ENCODE data around the gene ATP6V1C2. TPM values are rescaled to one million over a fixed set of nuclear protein-coding genes. Genes with fewer than 3 reads are reported as not detected.

ATP6V1C2 gene, protein sequence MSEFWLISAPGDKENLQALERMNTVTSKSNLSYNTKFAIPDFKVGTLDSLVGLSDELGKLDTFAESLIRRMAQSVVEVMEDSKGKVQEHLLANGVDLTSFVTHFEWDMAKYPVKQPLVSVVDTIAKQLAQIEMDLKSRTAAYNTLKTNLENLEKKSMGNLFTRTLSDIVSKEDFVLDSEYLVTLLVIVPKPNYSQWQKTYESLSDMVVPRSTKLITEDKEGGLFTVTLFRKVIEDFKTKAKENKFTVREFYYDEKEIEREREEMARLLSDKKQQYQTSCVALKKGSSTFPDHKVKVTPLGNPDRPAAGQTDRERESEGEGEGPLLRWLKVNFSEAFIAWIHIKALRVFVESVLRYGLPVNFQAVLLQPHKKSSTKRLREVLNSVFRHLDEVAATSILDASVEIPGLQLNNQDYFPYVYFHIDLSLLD
- 11.6 TPM for polyA plus RNA-seq
- long read RNA-seq, donor 1, partial matches to known transcripts: 75 of 153 reads
- long read RNA-seq, donor 1, other reads (novel, unspliced or antisense): 78 of 153 reads
- long read RNA-seq, donor 2, partial matches to known transcripts: 350 of 496 reads
- long read RNA-seq, donor 2, other reads (novel, unspliced or antisense): 146 of 496 reads
- long read RNA-seq, donor 3: 0 reads
- long read RNA-seq, donor 4: 0 reads
- long read RNA-seq, donor 5: 0 reads
- long read RNA-seq, donor 6, partial matches to known transcripts: 184 of 331 reads
- long read RNA-seq, donor 6, other reads (novel, unspliced or antisense): 145 of 331 reads
- long read RNA-seq, donor 7, partial matches to known transcripts: 80 of 144 reads
- long read RNA-seq, donor 7, other reads (novel, unspliced or antisense): 64 of 144 reads
- long read RNA-seq, donor 8: 0 reads
- long read RNA-seq, donor 9, partial matches to known transcripts: 170 of 291 reads
- long read RNA-seq, donor 9, other reads (novel, unspliced or antisense): 120 of 291 reads
- long read RNA-seq, donor 10, partial matches to known transcripts: 178 of 370 reads
- long read RNA-seq, donor 10, other reads (novel, unspliced or antisense): 191 of 370 reads
- long read RNA-seq, donor 11, partial matches to known transcripts: 110 of 257 reads
- long read RNA-seq, donor 11, other reads (novel, unspliced or antisense): 146 of 257 reads

DNA sequence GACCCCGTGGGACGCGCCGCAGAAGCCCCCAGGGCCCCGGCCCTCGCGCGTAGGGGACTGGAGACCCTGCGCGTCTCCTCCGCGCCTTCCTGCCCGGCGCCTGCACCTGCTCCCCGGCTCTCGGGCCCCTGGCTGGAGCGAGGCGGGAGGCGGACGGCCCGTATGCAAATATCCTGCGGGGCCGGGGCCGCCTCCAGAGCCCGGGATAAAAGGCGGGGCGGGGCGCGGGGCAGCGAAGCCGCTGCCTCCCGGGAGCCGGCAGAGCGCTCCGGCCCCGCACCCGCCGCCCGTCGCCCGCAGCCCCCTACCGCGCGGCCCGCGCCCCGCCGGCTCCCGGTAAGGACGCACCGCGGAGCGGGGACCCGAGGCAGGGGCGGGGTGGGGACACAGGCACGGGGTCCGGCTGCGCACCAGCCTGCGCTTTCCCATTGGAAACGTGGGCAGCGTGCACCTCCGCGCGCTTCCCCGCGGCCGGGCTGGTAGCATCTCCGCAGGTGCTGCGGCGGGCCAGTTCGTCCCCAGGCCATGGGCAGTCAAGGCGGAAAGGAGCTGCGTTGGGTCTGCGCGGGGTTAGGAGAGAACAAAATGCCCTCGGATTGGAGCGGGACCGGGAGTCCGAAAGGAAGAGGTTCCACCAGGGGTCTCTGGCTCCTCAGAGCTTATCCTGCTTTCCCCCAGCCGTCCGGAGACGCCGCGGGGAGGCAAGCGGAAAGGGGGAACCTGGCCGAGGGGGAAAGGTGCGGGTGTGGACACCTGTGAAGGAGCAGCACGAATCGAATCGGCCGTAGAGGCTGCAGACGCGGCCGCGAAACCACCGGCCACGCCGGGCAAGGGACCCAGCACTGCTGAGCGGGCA, at the start of gene ATP6V1C2:
Gene ATP6V1C2, plus strand, starts transcription at position 235 of the 856 bp plus-strand sequence. CDS start 1,220 bp downstream, outside the sequence.
- peak within 1 kb of the TSS; percentile 35 for H3K4me3 ChIP-seq (ENCODE audit: low read length)
- peaks cover 78% of the 10 kb centered on the region for H3K27me3 ChIP-seq (ENCODE audit: control insufficient read depth, insufficient read depth, low read length)
- peak in 1 of 2 donors; percentile 71 for DNase-seq
- WGBS (ENCODE audit: insufficient coverage, low lambda C conversion rate): no CpG with 5 or more reads among the region's 99 CpGs
- no peaks in the 10 kb centered on the region for H3K36me3 ChIP-seq (ENCODE audit: control insufficient read depth, insufficient read depth, low read length)
- peaks cover 9% of the 10 kb centered on the region for H3K4me1 ChIP-seq (ENCODE audit: control insufficient read depth, insufficient read depth, low read length)
- H3K27ac ChIP-seq (ENCODE audit: low read length): no peak within 1 kb of the TSS
- H3K9me3 ChIP-seq (ENCODE audit: control insufficient read depth, low read depth, low read length): peaks cover 6% of the 10 kb centered on the region

- DNase-seq: no peak
- no CpG with 5 or more reads among the region's 1 CpG for WGBS (ENCODE audit: insufficient coverage, low lambda C conversion rate)
- Histone ChIP-seq H3K4me1 (ENCODE audit: control insufficient read depth, insufficient read depth, low read length) (no peaks in the 10 kb centered on the region), H3K27me3 (ENCODE audit: control insufficient read depth, insufficient read depth, low read length) (no peaks in the 10 kb centered on the region), H3K9me3 (ENCODE audit: control insufficient read depth, low read depth, low read length) (no peaks in the 10 kb centered on the region), H3K36me3 (ENCODE audit: control insufficient read depth, insufficient read depth, low read length) (peaks cover 9% of the 10 kb centered on the region), H3K4me3 (ENCODE audit: low read length) (no peak overlapping the region), H3K27ac (ENCODE audit: low read length) (no peak overlapping the region)
Measured at GRCh38 chr2:10675131-10675530, 46.3 kb upstream of the ATP6V1C2 start.

DNA sequence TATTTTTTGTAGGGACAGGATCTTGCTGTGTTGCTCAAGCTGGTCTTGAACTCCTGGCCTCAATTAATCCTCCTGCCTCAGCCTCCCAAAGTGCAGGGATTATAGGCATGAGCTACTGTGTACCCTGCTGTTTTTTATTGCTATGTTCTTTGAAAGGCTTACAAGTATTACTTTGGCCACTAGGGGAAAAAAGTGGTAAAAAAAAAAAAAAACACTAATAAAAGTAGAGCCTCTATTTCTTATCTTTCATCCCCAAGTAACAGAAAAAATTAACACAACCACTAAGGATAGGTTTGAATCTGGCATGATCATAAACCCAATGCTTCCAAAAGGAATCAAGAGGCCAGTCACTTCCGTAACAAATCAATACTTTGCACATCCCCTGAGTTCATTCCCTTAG, 43.2 kb upstream of the ATP6V1C2 start:
- no peaks in the 10 kb centered on the region for H3K9me3 ChIP-seq (ENCODE audit: control insufficient read depth, low read depth, low read length)
- H3K4me3 ChIP-seq (ENCODE audit: low read length): no peak overlapping the region
- H3K36me3 ChIP-seq (ENCODE audit: control insufficient read depth, insufficient read depth, low read length): peaks cover 12% of the 10 kb centered on the region
- H3K27me3 ChIP-seq (ENCODE audit: control insufficient read depth, insufficient read depth, low read length): no peaks in the 10 kb centered on the region
- no peak overlapping the region for H3K27ac ChIP-seq (ENCODE audit: low read length)
- H3K4me1 ChIP-seq (ENCODE audit: control insufficient read depth, insufficient read depth, low read length): no peaks in the 10 kb centered on the region
- no CpG with 5 or more reads among the region's 1 CpG for WGBS (ENCODE audit: insufficient coverage, low lambda C conversion rate)
- no peak for DNase-seq

DNA sequence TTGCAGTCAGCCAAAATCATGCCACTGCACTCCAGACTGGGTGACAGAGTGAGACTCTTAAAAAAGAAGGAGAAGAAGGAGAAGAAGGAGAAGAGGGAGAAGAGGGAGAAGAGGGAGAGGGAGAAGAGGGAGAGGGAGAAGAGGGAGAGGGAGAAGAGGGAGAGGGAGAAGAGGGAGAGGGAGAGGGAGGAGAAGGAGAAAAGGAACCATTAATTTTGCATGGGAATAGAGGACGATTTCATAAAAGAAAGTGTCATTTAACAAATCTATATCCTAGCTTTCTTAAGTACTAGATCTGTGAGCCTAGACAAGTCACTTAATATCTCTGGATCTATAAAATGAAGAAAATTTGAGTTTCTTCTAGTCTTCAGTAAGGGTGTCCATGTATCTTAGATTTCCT, 41.2 kb upstream of the ATP6V1C2 start:
- Histone ChIP-seq H3K4me3 (ENCODE audit: low read length) (no peak overlapping the region), H3K27ac (ENCODE audit: low read length) (no peak overlapping the region), H3K4me1 (ENCODE audit: control insufficient read depth, insufficient read depth, low read length) (no peaks in the 10 kb centered on the region), H3K27me3 (ENCODE audit: control insufficient read depth, insufficient read depth, low read length) (no peaks in the 10 kb centered on the region), H3K36me3 (ENCODE audit: control insufficient read depth, insufficient read depth, low read length) (peaks cover 16% of the 10 kb centered on the region), H3K9me3 (ENCODE audit: control insufficient read depth, low read depth, low read length) (no peaks in the 10 kb centered on the region)
- no CpG with 5 or more reads among the region's 1 CpG for WGBS (ENCODE audit: insufficient coverage, low lambda C conversion rate)
- DNase-seq: no peak

DNA sequence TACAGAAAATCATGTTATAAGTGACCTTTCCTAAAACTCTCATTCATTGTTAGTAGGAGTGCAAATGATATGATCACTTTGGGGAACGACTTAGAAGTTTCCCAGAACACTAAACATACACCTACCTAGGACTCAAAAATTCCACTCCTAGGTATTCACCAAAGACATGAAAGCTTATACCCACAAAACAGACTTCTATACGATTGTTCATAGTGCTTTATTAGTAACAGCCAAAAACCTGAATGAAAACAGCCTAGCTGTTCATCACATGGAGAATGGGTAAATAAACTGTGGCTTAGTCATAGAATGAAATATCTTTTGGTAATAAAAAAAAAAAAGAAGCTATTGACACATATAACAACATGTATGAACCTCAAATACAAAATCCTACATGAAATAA, 40.5 kb upstream of the ATP6V1C2 start:
- no peak overlapping the region for H3K4me3 ChIP-seq (ENCODE audit: low read length)
- H3K9me3 ChIP-seq (ENCODE audit: control insufficient read depth, low read depth, low read length): no peaks in the 10 kb centered on the region
- H3K27ac ChIP-seq (ENCODE audit: low read length): no peak overlapping the region
- H3K36me3 ChIP-seq (ENCODE audit: control insufficient read depth, insufficient read depth, low read length): peaks cover 13% of the 10 kb centered on the region
- H3K27me3 ChIP-seq (ENCODE audit: control insufficient read depth, insufficient read depth, low read length): no peaks in the 10 kb centered on the region
- no peaks in the 10 kb centered on the region for H3K4me1 ChIP-seq (ENCODE audit: control insufficient read depth, insufficient read depth, low read length)
- 80% methylated on average over 1 of the region's 2 CpGs for WGBS (ENCODE audit: insufficient coverage, low lambda C conversion rate)
- no peak for DNase-seq

GRCh38 chr2:10686176-10686730, 35.2 kb upstream of the ATP6V1C2 start:
- H3K27ac ChIP-seq (ENCODE audit: low read length): no peak overlapping the region
- WGBS (ENCODE audit: insufficient coverage, low lambda C conversion rate): 86% methylated on average over 1 of the region's 5 CpGs
- H3K9me3 ChIP-seq (ENCODE audit: control insufficient read depth, low read depth, low read length): no peaks in the 10 kb centered on the region
- peaks cover 6% of the 10 kb centered on the region for H3K4me1 ChIP-seq (ENCODE audit: control insufficient read depth, insufficient read depth, low read length)
- no peak for DNase-seq
- H3K4me3 ChIP-seq (ENCODE audit: low read length): no peak overlapping the region
- H3K36me3 ChIP-seq (ENCODE audit: control insufficient read depth, insufficient read depth, low read length): peaks cover 11% of the 10 kb centered on the region
- H3K27me3 ChIP-seq (ENCODE audit: control insufficient read depth, insufficient read depth, low read length): no peaks in the 10 kb centered on the region

- Histone ChIP-seq H3K4me3 (ENCODE audit: low read length) (peak overlapping the region; percentile 93), H3K4me1 (ENCODE audit: control insufficient read depth, insufficient read depth, low read length) (peaks cover 6% of the 10 kb centered on the region), H3K9me3 (ENCODE audit: control insufficient read depth, low read depth, low read length) (no peaks in the 10 kb centered on the region), H3K27me3 (ENCODE audit: control insufficient read depth, insufficient read depth, low read length) (no peaks in the 10 kb centered on the region), H3K36me3 (ENCODE audit: control insufficient read depth, insufficient read depth, low read length) (no peaks in the 10 kb centered on the region), H3K27ac (ENCODE audit: low read length) (peak overlapping the region; percentile 59)
- peak in 1 of 2 donors; percentile 30 for DNase-seq
- no CpG with 5 or more reads among the region's 27 CpGs for WGBS (ENCODE audit: insufficient coverage, low lambda C conversion rate)
Measured at GRCh38 chr2:10688921-10689807, 32.3 kb upstream of the ATP6V1C2 start.

- H3K27ac ChIP-seq (ENCODE audit: low read length): no peak overlapping the region
- 100% methylated on average over 1 of the region's 6 CpGs for WGBS (ENCODE audit: insufficient coverage, low lambda C conversion rate)
- H3K27me3 ChIP-seq (ENCODE audit: control insufficient read depth, insufficient read depth, low read length): no peaks in the 10 kb centered on the region
- peaks cover 12% of the 10 kb centered on the region for H3K4me1 ChIP-seq (ENCODE audit: control insufficient read depth, insufficient read depth, low read length)
- no peaks in the 10 kb centered on the region for H3K36me3 ChIP-seq (ENCODE audit: control insufficient read depth, insufficient read depth, low read length)
- H3K9me3 ChIP-seq (ENCODE audit: control insufficient read depth, low read depth, low read length): no peaks in the 10 kb centered on the region
- no peak for DNase-seq
- H3K4me3 ChIP-seq (ENCODE audit: low read length): no peak overlapping the region
Measured at GRCh38 chr2:10691521-10691920, 29.9 kb upstream of the ATP6V1C2 start.

Data from large intestine (tissue), 12 donors.